Parathyroid adenoma (tissue), 2 donors: ENCODE results near the gene AFMID.
"Not testable (repeated sequence)": the region's sequence is repeated elsewhere in the genome, so short reads cannot be mapped to it uniquely, and the experiment has no call there.

Experiments used
- H2AFZ ChIP-seq: fragments of 300-600 bp; sonication (generic); one replicate; pipeline ENCODE4 v1.7.0; 2017; ENCODE audit warnings: antibody characterized with exemption, mild to moderate bottlenecking
- H3K27ac ChIP-seq: fragments of 300-600 bp; sonication (generic); one replicate; pipeline ENCODE4 v1.7.0; 2017
- H3K27me3 ChIP-seq: fragments of 300-600 bp; sonication (generic); one replicate; pipeline ENCODE4 v1.7.0; 2017; ENCODE audit warnings: low read length; ENCODE audit not compliant: control insufficient read depth, insufficient read depth
- H3K36me3 ChIP-seq: fragments of 300-600 bp; sonication (generic); one replicate; pipeline ENCODE4 v1.7.0; 2017; ENCODE audit warnings: low read length; ENCODE audit not compliant: control insufficient read depth, insufficient read depth
- H3K4me1 ChIP-seq: fragments of 300-600 bp; sonication (generic); one replicate; pipeline ENCODE4 v1.7.0; 2017; ENCODE audit warnings: control low read depth
- H3K4me2 ChIP-seq: fragments of 300-600 bp; sonication (generic); one replicate; pipeline ENCODE4 v1.7.0; 2017; ENCODE audit warnings: low read length
- H3K4me3 ChIP-seq: fragments of 300-600 bp; sonication (generic); one replicate; pipeline ENCODE4 v1.7.0; 2017; ENCODE audit warnings: low read depth, low read length
- H3K79me2 ChIP-seq: fragments of 300-600 bp; sonication (generic); one replicate; pipeline ENCODE4 v1.7.0; 2017; ENCODE audit warnings: control low read depth
- H3K9ac ChIP-seq: fragments of 300-600 bp; sonication (generic); one replicate; pipeline ENCODE4 v1.7.0; 2017; ENCODE audit warnings: mild to moderate bottlenecking
- H3K9me3 ChIP-seq: fragments of 300-600 bp; sonication (generic); one replicate; pipeline ENCODE4 v1.7.0; 2017; ENCODE audit warnings: low read length; ENCODE audit not compliant: control insufficient read depth
- TF ChIP-seq, protein P1 (sequence below): fragments of 300-600 bp; sonication (generic); IDR thresholded peaks from one replicate; pipeline ENCODE4 v1.7.0; 2017; ENCODE audit warnings: antibody characterized with exemption, mild to moderate bottlenecking
- donor health status: primary hyperparathyroidism.

The AFMID gene

DNA sequence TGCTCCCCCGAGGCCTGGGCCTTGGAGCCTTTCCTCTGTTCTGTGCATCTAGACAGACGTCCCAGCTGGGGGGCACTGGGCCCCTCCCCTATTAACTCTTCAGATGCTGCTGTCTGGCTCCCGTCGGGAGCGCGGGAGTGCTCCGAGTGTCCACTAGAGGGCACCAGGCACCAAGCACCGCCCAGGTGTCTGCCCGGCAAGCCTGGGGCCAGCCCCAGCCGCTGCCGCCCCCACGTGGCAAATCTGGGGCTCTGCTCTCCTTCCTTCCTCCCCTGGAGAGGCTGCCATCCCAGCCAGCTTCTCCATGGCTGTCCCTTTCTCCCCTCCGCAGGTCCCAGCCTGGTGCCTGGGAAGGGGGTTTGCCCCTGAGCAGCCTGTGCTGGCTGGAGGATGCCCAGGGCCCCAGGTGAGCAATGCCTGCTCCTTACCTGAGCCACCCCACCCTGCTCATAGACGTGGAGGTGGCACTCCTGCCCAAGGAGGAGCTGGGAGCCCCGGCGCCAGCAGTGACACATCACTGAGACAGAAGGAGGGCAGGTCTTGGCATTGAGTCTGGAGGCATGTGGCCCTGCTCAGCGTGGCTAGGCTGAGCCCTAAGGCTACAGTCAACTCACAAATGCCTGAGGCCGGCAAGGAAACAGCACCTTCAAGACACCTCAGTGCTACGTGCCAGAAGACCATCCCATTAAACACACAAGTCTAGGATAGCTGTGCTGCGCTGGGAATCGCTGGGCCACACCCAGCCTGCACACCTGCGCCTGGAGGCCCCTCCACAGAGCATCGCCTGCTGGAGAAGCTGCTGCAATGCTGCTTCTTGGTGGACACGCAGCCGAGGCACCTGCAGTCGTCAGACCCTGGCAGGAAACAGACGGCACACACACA is 64.0 kb downstream of the AFMID start:
- Histone ChIP-seq H3K4me1 (peaks cover 11% of the 10 kb centered on the region), H3K4me3 (no peak overlapping the region), H3K27ac (no peak overlapping the region), H3K79me2 (no peaks in the 10 kb centered on the region), H3K9me3 (no peaks in the 10 kb centered on the region), H3K27me3 (no peaks in the 10 kb centered on the region), H3K36me3 (no peaks in the 10 kb centered on the region), H3K9ac (no peak overlapping the region), H2AFZ (peak overlapping the region; percentile 77), H3K4me2 (peak overlapping the region; percentile 25)
- TF ChIP-seq, protein P1, sequence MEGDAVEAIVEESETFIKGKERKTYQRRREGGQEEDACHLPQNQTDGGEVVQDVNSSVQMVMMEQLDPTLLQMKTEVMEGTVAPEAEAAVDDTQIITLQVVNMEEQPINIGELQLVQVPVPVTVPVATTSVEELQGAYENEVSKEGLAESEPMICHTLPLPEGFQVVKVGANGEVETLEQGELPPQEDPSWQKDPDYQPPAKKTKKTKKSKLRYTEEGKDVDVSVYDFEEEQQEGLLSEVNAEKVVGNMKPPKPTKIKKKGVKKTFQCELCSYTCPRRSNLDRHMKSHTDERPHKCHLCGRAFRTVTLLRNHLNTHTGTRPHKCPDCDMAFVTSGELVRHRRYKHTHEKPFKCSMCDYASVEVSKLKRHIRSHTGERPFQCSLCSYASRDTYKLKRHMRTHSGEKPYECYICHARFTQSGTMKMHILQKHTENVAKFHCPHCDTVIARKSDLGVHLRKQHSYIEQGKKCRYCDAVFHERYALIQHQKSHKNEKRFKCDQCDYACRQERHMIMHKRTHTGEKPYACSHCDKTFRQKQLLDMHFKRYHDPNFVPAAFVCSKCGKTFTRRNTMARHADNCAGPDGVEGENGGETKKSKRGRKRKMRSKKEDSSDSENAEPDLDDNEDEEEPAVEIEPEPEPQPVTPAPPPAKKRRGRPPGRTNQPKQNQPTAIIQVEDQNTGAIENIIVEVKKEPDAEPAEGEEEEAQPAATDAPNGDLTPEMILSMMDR = peak; percentile 100

GRCh38 chr17:78251773-78252103 is 64.6 kb downstream of the AFMID start:
- no peak overlapping the region for H3K4me2 ChIP-seq
- TF ChIP-seq, protein P1 = no peak
- no peaks in the 10 kb centered on the region for H3K36me3 ChIP-seq
- peaks cover 11% of the 10 kb centered on the region for H3K4me1 ChIP-seq
- H2AFZ ChIP-seq = no peak overlapping the region
- no peak overlapping the region for H3K9ac ChIP-seq
- no peaks in the 10 kb centered on the region for H3K9me3 ChIP-seq
- H3K79me2 ChIP-seq = no peaks in the 10 kb centered on the region
- H3K4me3 ChIP-seq = no peak overlapping the region
- H3K27ac ChIP-seq = no peak overlapping the region
- H3K27me3 ChIP-seq = no peaks in the 10 kb centered on the region

GRCh38 chr17:78252111-78252634 is 65.0 kb downstream of the AFMID start:
- H3K27me3 ChIP-seq = no peaks in the 10 kb centered on the region
- H3K9me3 ChIP-seq = no peaks in the 10 kb centered on the region
- no peak overlapping the region for H2AFZ ChIP-seq
- peaks cover 11% of the 10 kb centered on the region for H3K4me1 ChIP-seq
- no peaks in the 10 kb centered on the region for H3K79me2 ChIP-seq
- no peak overlapping the region for H3K9ac ChIP-seq
- H3K4me3 ChIP-seq = no peak overlapping the region
- H3K27ac ChIP-seq = no peak overlapping the region
- no peaks in the 10 kb centered on the region for H3K36me3 ChIP-seq
- TF ChIP-seq, protein P1 = no peak
- no peak overlapping the region for H3K4me2 ChIP-seq

- Histone ChIP-seq H3K4me1 (peaks cover 12% of the 10 kb centered on the region), H3K4me3 (no peak overlapping the region), H3K4me2 (peak overlapping the region; percentile 25), H3K9me3 (no peaks in the 10 kb centered on the region), H3K27ac (no peak overlapping the region), H3K36me3 (no peaks in the 10 kb centered on the region), H3K27me3 (no peaks in the 10 kb centered on the region), H2AFZ (no peak overlapping the region), H3K9ac (no peak overlapping the region), H3K79me2 (no peaks in the 10 kb centered on the region)
- TF ChIP-seq, protein P1 = no peak
Observed at GRCh38 chr17:78252701-78253635, 65.8 kb downstream of the AFMID start.

DNA sequence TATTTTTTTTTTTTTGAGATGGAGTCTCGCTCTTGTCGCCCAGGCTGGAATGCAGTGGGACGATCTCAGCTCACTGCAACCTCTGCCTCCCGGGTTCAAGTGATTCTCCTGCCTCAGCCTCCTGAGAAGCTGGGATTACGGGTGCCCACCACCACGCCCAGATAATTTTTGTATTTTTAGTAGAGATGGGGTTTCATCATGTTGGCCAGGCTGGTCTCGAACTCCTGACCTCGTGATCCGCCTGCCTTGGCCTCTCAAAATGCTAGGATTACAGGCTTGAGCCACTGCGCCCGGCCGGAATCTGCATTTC is 66.4 kb downstream of the AFMID start:
- not testable (repeated sequence) for H3K79me2 ChIP-seq, H3K9me3 ChIP-seq, H3K27me3 ChIP-seq, H3K36me3 ChIP-seq
- H2AFZ ChIP-seq = peak overlapping the region; percentile 100
- peak overlapping the region; percentile 94 for H3K4me2 ChIP-seq
- peak overlapping the region; percentile 89 for H3K27ac ChIP-seq
- peak overlapping the region; percentile 98 for H3K4me3 ChIP-seq
- peaks cover 18% of the 10 kb centered on the region for H3K4me1 ChIP-seq
- peak overlapping the region; percentile 95 for H3K9ac ChIP-seq
